Cardiac septum (tissue), 1 donor: ENCODE data around the gene CYSTM1. TPM values are rescaled to one million over a fixed set of nuclear protein-coding genes. Genes with fewer than 3 reads are reported as not detected.

Source experiments
- DNase-seq: peaks from one replicate; pipeline ENCODE4 v3.0.0-alpha.2; 2020; ENCODE audit warnings: low spot score
- intact Hi-C: fragments of 100-400 bp; cut with DNase I; formaldehyde crosslinking; loops from one replicate; pipeline ENCODE4 v1.14.0; 2022
- long read RNA-seq: library from polyadenylated mRNA; unstranded; transcript quantifications from one replicate; pipeline ENCODE4 v2.0.0, GENCODE V29; 2021
- total RNA-seq: library from RNA; stranded (reverse); fragmentation: NEBNext Ultra II Directional; extraction: Animal tissue kit (Norgen Biotek cat#: 25700); gene quantifications from one replicate; pipeline ENCODE4 v1.2.1, GENCODE V29; 2021
- donor health status: DM: no; HTN: no; CAD: no.

The CYSTM1 gene, protein sequence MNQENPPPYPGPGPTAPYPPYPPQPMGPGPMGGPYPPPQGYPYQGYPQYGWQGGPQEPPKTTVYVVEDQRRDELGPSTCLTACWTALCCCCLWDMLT
- total RNA-seq: 111 TPM
- long read RNA-seq, transcript CYSTM1-201 (3 exons, 1,336 nt): major isoform, 147 of 203 reads
- long read RNA-seq, partial matches to known transcripts: 22 of 203 reads
- long read RNA-seq, other reads (novel, unspliced or antisense): 32 of 203 reads

DNA sequence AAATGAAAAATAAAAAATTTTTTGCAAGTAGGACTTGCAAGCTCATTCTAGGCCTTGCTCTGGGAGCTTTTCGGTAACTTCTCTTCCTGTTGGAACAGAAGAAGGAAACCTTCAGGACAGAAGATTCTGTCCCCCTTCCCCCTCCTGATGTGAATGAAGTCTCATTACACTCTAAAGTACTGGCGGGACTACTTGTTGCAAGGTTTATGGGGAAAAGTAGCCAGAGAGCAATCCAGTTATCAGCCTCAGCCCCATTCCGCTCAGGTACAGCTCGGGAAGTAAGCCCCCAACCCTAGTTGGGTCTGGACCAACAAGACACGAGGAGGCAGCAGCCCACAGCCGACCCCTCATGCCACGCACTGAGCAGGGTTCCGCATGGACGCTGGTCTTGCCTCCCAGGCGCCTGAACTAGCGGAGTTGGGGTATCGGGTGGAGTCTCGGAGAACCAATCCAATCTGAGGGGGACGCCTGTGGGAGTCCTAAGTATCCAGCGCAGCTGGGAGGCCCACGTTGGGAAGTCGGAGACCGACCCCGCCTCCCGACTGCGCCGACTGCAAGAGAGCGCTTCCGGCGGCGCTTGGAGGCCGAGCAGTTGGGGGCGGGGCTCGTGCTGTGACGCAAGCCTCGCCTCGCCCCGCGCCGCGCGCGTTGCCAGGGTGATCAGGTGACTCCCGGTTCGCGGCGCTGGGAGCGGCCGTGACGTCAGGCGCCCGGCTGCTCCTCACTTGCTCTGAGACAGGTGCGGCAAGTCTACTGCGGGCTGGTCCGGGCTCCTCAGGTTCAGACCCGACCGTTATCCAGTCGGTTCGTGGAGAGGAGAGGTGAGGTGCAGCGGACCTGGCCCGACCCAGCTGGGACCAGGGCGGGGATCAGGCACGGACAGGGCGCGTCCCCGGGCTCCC, at the start of gene CYSTM1:
Gene CYSTM1, plus strand, starts transcription at position 724 of the 902 bp plus-strand sequence. CDS start 19,278 bp downstream, outside the sequence.
- peak; percentile 99 for DNase-seq
- intact Hi-C loops: loop anchor here (5.0 kb wide), 1 partner anchor 173 kb away; the partner anchor contains the start of gene HBEGF

- DNase-seq: no peak
- intact Hi-C loops: no loop called here
Measured at GRCh38 chr5:140125637-140126036, 49.4 kb upstream of the CYSTM1 start, which contains the start of gene IGIP. TSS of gene IGIP (plus strand) at chr5:140125937. CDS start at chr5:140128477, 2,540 bp downstream.

DNA sequence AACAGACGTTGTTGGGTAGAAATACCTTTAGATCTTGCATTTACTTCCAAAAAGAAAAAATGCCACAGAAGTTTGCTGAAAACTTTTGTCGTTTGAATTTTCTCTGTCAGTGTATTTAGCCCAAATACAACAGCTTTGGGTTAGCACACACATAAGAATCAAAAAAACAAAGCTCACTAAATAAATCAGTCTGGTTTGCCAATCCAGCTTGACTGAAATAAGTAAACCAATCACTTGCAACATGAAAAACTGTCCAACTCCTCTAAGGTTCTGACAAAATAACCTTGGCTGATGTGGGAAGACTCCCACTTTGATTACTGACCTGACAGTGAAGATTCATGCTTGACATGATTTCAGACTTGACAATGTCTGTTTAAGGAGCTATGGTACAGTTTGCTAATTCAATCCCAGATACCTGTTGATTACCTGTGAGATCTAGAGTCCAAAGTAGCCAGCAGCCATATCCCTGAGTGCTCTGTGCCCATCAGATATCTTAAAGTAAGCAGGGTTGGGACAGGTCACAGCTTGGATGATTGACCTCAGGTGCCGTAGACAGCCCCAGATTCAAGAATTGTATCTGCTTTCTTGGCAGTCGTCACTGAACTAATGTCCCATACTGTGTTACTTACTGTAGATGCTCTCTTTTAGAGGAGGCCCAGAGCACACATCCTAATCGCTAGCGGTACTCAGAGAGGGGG, 48.5 kb upstream of the CYSTM1 start:
- intact Hi-C loops: no loop called here

GRCh38 chr5:140128376-140128775, 46.6 kb upstream of the CYSTM1 start:
- intact Hi-C loops: no loop called here

More for the DNA sequence above, 48.5 kb upstream of the CYSTM1 start:
- DNase-seq: no peak

GRCh38 chr5:140130949-140131733, 43.8 kb upstream of the CYSTM1 start:
- no peak for DNase-seq
- intact Hi-C loops: no loop called here

More at GRCh38 chr5:140128376-140128775, 46.6 kb upstream of the CYSTM1 start:
- no peak for DNase-seq

DNA sequence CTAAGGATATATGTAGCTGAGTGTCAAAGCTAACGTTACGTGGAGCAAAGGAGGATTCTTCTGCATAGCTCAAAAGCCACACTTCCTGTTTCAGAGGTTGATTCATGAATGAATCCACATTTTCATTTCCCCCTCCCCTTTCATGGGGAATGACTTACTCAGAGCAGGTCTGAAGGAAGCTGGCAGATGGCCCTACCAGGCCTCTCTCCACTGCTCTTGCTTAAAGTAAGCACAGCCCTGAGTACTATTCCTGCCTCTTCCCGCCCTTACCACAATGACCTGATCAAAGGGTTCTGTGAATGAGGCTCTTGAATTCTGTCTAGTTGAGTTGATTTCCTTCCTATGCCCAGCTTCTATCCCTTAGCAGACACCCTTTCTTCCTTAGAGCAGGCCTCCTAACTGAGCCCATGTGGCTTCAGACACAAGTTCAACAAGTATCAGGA, 43.0 kb upstream of the CYSTM1 start:
- no peak for DNase-seq
- intact Hi-C loops: no loop called here

DNA sequence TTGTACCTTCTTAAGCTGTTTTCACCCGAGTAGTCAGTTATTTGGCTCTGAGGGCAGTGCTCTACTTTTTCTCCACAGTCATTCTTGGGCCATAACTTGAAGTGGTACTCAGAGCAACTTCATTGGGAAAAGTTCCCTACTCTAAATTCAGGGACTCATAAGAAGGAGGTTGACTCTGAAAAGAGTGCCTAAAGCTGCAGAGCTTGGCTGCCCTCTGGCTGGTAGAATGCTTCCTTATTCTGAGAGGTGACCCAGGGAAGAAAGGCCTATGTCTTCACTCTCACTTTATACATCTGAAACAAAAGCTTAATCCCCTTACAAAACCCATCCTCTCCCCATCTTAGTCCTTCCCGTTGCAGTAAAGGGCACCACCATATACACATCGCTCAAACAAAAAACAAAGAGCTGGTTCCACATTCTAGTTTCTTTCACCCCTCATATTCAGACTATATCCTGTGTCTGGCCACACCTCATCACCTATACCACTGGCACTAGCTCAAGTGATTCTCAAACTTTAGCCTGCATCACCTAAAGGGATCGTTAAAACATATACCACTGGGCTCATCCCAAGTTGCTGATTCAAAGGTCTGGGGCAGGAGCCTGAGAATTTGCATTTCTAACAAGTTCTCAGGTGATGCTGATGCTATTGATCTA, 41.3 kb upstream of the CYSTM1 start:
- no peak for DNase-seq
- intact Hi-C loops: no loop called here

DNA sequence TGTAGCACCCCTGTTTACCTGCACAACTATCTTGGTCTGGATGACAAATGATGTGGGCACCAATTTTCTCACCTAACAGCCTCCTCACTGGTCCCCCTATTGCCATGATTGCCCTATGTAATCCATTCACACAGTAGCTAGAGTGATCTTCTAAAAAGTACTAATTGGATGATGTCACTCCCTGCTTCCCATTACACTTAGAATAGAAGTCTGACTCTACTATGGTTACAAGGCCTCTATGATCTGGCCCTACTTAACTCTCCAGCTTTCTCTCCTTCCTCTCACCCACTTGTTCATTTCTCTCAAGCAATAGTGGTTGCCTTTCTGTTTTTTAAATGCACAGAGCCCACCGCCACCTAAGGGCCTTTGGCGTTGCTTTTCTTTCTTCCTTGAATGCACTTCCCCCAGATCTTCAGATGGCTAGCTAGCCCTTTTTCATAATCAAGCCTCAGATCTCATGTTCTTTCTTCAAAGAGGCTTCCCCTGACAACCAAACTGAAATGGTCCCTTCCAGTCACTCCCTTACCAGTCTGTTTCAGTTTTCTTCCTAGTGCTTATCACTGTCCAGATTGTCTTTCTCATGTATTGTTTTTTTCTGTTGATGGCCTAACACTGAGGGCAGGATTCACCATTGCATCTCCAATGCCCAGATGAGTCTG, 40.6 kb upstream of the CYSTM1 start:
- intact Hi-C loops: no loop called here

GRCh38 chr5:140135127-140135526, 39.9 kb upstream of the CYSTM1 start:
- intact Hi-C loops: no loop called here
- DNase-seq: no peak

More for the DNA sequence above, 40.6 kb upstream of the CYSTM1 start:
- DNase-seq: no peak

DNA sequence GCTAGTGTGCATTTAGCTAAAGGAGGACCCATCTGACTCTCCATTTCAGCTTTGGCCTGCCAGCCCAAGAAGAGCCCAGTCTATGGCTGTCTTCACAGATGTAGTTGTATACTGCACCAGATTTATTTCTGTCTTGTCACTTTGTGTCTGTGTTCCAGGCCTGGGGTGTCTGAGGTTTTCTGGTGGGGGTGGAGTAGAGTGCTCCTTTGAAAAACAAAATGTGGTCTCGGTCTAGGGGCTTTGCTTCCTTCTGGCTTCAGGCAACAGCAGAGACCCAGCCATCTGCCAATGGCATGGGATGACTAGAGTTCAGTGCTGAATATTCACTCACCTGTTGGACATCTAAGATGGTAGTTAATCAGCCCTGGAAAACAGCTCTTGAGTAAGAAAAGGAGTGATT, 38.4 kb upstream of the CYSTM1 start:
- intact Hi-C loops: no loop called here
- no peak for DNase-seq

GRCh38 chr5:140140435-140140834, 34.6 kb upstream of the CYSTM1 start:
- DNase-seq: no peak
- intact Hi-C loops: no loop called here

DNA sequence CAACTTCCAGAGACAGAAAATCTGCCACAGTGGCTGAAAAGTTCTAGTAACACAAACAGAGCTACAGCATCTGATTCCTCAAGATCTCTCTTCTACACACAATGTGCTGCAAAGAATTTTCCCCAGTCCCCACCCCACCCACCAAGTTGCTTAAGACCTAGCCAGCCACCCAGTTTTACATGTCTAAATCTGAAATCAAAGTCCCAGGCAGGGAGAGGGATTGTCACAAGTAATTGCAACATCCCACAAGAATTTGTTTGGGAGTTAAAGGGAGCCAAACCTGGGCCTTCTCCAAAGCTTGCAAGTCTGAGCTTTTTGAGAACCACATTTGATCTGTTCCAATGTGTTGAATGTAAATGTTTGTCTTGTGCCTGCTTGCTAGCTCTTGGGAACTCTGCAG, 33.7 kb upstream of the CYSTM1 start:
- DNase-seq: no peak
- intact Hi-C loops: no loop called here

DNA sequence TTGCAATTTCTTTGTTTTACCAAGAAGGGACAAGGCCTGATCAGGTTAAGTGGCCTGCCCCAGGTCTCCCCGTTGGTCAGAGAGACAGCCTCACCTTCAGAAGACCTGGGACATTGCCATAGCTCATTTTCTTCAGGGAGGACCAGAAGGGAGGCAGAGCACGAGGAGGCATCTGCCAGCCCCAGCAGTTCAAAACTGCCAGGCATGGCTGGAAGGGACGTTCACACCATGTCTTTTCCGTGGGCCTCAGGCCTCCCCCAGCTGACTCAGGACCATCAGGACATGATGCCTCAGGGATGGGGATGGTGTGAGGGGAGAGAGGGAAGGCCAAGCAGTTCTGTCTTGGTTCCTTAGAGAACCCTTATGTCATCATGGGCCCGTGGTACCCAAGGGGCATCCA, 32.7 kb upstream of the CYSTM1 start:
- intact Hi-C loops: no loop called here
- no peak for DNase-seq

DNA sequence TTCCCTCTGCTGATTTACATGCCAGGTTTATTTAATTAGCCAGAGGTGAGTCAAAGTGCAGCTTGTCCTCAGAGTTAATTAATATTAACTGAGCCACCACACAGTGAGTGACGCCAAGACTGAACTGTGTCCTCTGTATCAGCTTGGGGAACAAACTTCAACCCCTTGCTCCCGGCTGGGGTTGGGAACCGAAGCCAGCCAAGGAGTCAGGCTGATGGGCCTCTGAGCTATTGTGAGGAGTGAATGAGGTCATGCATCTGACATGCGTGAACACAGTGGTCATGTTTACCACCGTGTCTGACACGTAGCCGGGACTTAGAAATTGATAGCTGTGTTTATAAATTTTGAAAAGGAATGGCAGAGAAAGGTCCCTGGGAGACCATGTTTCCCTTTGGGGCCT, 32.1 kb upstream of the CYSTM1 start:
- intact Hi-C loops: no loop called here

DNA sequence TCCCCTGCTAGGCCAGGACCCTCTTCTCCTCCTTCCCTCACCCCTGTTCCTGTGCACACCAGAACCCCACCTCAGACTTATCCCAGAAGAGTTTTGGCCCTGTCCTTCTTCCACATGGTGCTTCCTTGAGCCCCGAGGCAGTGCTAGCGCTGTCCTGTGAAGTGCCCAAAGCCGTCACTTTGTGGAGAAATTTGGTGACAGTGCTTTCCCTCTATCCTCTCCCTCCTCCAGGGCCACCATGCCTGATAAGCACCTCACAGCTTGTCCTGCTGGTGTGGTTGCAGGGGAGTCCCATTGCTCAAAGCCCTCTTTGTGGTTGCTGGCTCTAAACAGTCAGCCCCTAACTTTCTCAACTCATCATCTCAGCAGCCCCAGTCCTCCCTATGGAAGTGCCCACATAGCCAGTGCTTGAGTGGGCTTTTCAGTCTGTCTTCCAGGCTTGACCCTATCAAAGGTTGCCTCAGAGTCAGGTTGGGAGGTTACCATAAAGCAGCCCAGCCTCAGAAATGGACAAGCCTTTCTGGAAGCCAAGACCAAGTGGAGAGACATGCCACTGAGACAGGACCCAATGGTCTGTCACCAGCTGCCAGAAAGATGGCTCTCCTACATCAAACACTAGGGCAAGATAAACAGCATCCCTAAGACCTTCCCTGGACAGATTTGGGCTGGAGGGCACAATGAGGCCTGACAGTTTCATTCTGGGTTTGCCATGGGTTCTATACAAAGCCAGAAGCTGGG, 31.3 kb upstream of the CYSTM1 start:
- intact Hi-C loops: loop anchor here (2.0 kb wide), 1 partner anchor 71 kb away; no protein-coding TSS in a partner anchor
- no peak for DNase-seq

More for the DNA sequence above, 32.1 kb upstream of the CYSTM1 start:
- DNase-seq: no peak

- DNase-seq: no peak
- intact Hi-C loops: loop anchor here (2.0 to 5.0 kb wide), 2 partner anchors 38 to 72 kb away; no protein-coding TSS in a partner anchor
Measured at GRCh38 chr5:140145256-140145655, 29.7 kb upstream of the CYSTM1 start.

DNA sequence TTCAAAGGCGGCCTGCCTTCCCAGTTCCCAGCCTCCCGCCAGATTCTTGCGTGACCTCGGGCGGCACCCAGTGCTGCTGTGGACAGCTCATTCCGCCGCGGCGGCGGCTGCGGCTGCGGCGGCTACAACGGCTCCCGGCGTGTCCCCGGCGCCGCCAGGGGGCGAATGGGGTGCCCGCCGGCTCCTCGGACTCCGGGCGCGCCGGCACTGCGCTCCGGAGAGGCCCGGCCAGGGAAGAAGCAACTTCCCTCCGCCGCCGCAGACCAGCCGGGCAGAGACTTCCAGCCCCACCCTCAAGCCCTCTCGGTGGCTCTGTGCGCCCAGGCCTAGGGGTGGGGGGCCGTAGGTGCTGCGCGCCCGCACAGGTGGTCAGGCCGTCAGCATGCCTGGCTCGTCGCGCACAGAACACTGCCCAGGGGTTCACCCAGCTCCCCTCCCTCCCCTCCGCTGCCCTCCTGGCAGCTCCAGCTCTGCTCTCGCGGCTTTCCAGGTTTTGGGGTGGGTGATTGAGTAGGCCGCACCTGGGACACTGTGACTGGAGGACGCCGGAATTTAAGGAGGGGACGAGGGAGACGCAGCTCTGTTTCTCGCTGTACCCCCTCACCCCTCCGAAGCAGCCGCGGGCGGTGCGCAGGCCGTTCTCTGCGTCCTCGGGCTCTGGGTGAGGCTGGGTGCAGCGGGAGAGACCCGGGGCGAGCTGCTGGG, 29.0 kb upstream of the CYSTM1 start:
- intact Hi-C loops: loop anchor here (2.0 to 5.0 kb wide), 2 partner anchors 39 to 73 kb away; no protein-coding TSS in a partner anchor
- peak; percentile 84 for DNase-seq
